Natural killer cell treated with Interleukin-12 subunit alpha and Interleukin-12 subunit beta and Interleukin-15 and Interleukin-18, amount 100 ng/mL, for 72 hours (primary cell): Measurements from ENCODE around the gene SLC23A2. TPM values are rescaled to one million over a fixed set of nuclear protein-coding genes. Genes with fewer than 3 reads are reported as not detected.
"Not testable (repeated sequence)": the region's sequence is repeated elsewhere in the genome, so short reads cannot be mapped to it uniquely, and the experiment has no call there.

Experiments
- ATAC-seq, 2 donors: fragments of 150-1000 bp; cut with Tn5 transposase in 1 of 2; sonication (Bioruptor Pico), chemical (Tn5 transposase) in 1 of 2; 2 replicates each; pipeline ENCODE4 v1.10.0; 2021
- DNase-seq: peaks from one replicate; pipeline ENCODE4 v3.0.0; 2022; ENCODE audit warnings: low spot score
- H3K27ac Mint-ChIP-seq, 2 donors: 1 replicate in 1 of 2; 2 replicates in 1 of 2; pipeline ENCODE4 v1.8.0; 2022; ENCODE audit warnings: mixed read lengths in 2 of 2, mild to moderate bottlenecking in 1 of 2, moderate library complexity in 1 of 2
- H3K27me3 Mint-ChIP-seq, 2 donors: 1 replicate in 1 of 2; 2 replicates in 1 of 2; pipeline ENCODE4 v1.8.0; 2022; ENCODE audit warnings: mixed read lengths in 2 of 2
- H3K36me3 Mint-ChIP-seq: one replicate; pipeline ENCODE4 v1.8.0; 2022; ENCODE audit warnings: mixed read lengths
- H3K4me1 Mint-ChIP-seq, 2 donors: 1 replicate in 1 of 2; 2 replicates in 1 of 2; pipeline ENCODE4 v1.8.0; 2022; ENCODE audit warnings: low read depth in 2 of 2, mixed read lengths in 2 of 2, mild to moderate bottlenecking in 1 of 2
- H3K4me3 Mint-ChIP-seq: one replicate; pipeline ENCODE4 v1.8.0; 2022; ENCODE audit warnings: mixed read lengths
- H3K9me3 Mint-ChIP-seq: 2 replicates; pipeline ENCODE4 v1.8.0; 2022; ENCODE audit warnings: mixed read lengths
- total RNA-seq, 2 donors: library from RNA; stranded (reverse); gene quantifications; one replicate each; pipeline ENCODE4 v1.2.3, GENCODE V29; 2022

Gene SLC23A2
- total RNA-seq, 2 donors from 2014 or later, result 18.6 to 32.9 TPM

GRCh38 chr20:4999788-5000187 lies 1.5 kb downstream of the SLC23A2 start:
- ATAC-seq, result no peak
- Mint-ChIP-seq H3K36me3 (no peaks in the 10 kb centered on the region), H3K4me3 (peak overlapping the region; percentile 97), H3K27ac (peak overlapping the region; percentile 61 to 92), H3K4me1 (peaks cover 25 to 37% of the 10 kb centered on the region in 2 donors), H3K27me3 (no peaks in the 10 kb centered on the region), H3K9me3 (no peaks in the 10 kb centered on the region)
- DNase-seq, result no peak

DNA sequence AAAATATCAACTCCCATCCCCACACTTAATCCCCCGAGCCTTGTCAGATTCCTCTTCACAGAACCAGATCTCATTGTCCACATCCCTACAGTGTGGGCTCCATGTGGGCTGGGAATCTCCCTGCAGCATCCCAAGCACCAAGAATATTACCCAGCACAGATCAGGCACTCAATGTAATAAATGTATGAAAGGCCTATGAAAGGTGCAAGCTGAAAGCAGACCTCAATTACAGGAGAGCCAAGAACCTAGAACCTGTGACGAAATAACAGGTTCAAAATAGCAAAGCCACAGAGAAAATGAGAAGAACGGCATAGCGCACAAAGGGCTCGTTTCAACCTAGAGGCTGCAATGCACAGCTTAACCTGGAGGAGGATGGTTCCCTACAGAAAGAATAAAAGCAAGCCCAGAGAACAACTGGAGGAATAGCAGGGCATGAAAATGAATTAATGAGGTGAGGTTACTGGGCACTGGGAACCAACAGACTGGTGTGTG lies 3.1 kb downstream of the SLC23A2 start:
- H3K4me1 Mint-ChIP-seq, result peaks cover 25 to 38% of the 10 kb centered on the region in 2 donors
- no peaks in the 10 kb centered on the region for H3K9me3 Mint-ChIP-seq
- H3K27me3 Mint-ChIP-seq, result no peaks in the 10 kb centered on the region
- ATAC-seq, result no peak
- H3K36me3 Mint-ChIP-seq, result no peaks in the 10 kb centered on the region
- no peak overlapping the region for H3K27ac Mint-ChIP-seq
- H3K4me3 Mint-ChIP-seq, result no peak overlapping the region
- no peak for DNase-seq

DNA sequence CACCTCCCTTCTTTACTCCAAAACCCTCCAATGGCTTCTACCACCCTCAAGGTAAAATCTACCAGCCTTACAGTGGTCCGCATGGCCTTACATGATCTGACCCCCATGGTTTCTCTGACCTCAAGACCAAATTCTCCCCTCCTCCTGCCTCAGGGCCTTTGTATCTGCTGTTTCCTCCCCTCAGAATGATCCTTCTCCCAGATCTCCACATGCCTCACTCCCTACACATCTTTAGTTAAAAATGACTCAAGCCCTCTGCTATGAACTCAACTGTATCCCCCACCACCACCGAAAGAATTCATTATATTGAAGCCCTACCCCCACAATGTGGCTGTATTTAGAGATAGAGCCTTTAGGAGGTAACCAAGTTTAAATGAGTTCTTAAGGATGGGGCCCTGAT lies 4.1 kb downstream of the SLC23A2 start:
- H3K27ac Mint-ChIP-seq, result no peak overlapping the region
- DNase-seq (no peak), ATAC-seq (no peak)
- H3K36me3 Mint-ChIP-seq, result no peaks in the 10 kb centered on the region
- H3K4me1 Mint-ChIP-seq, result peaks cover 25 to 37% of the 10 kb centered on the region in 2 donors
- H3K4me3 Mint-ChIP-seq, result no peak overlapping the region
- H3K9me3 Mint-ChIP-seq, result no peaks in the 10 kb centered on the region
- H3K27me3 Mint-ChIP-seq, result no peaks in the 10 kb centered on the region

GRCh38 chr20:4989570-4989969 lies 11.7 kb downstream of the SLC23A2 start:
- no peak for ATAC-seq
- Mint-ChIP-seq H3K36me3 (no peaks in the 10 kb centered on the region), H3K27me3 (no peaks in the 10 kb centered on the region), H3K4me1 (peaks cover 11 to 12% of the 10 kb centered on the region in 2 donors), H3K27ac (peak overlapping the region in 1 of 2 donors; percentile 25), H3K9me3 (no peaks in the 10 kb centered on the region), H3K4me3 (no peak overlapping the region)
- DNase-seq, result no peak

- no peaks in the 10 kb centered on the region for H3K27me3 Mint-ChIP-seq
- peaks cover 12 to 14% of the 10 kb centered on the region in 2 donors for H3K4me1 Mint-ChIP-seq
- ATAC-seq (no peak), DNase-seq (no peak)
- peak overlapping the region in 1 of 2 donors; percentile 40 for H3K27ac Mint-ChIP-seq
- no peaks in the 10 kb centered on the region for H3K36me3 Mint-ChIP-seq
- no peak overlapping the region for H3K4me3 Mint-ChIP-seq
- H3K9me3 Mint-ChIP-seq, result no peaks in the 10 kb centered on the region
These were observed 14.2 kb downstream of the SLC23A2 start for GRCh38 chr20:4987130-4987529.

DNA sequence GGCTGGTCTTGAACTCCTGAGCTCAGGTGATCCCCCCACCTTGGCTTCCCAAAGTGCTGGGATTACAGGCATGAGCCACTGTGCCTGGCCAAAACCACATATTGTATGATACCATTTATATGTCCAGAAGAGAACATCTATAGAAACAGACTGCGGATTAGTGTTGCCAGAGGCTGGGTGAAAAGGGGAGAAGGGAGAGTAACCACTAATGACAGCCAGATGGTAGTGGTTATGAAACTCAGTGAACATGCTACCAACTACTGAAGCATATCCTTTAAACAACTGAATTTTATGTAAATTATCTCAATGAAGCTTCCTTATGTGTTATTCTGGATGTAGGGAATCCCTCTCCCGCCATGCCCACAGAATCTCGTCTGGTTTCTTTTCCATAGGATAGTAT lies 15.7 kb downstream of the SLC23A2 start:
- ATAC-seq, result no peak
- peaks cover 12 to 16% of the 10 kb centered on the region in 2 donors for H3K4me1 Mint-ChIP-seq
- DNase-seq, result no peak
- H3K36me3 Mint-ChIP-seq, result no peaks in the 10 kb centered on the region
- H3K9me3 Mint-ChIP-seq, result no peaks in the 10 kb centered on the region
- no peak overlapping the region for H3K27ac Mint-ChIP-seq
- no peak overlapping the region for H3K4me3 Mint-ChIP-seq
- no peaks in the 10 kb centered on the region for H3K27me3 Mint-ChIP-seq

DNA sequence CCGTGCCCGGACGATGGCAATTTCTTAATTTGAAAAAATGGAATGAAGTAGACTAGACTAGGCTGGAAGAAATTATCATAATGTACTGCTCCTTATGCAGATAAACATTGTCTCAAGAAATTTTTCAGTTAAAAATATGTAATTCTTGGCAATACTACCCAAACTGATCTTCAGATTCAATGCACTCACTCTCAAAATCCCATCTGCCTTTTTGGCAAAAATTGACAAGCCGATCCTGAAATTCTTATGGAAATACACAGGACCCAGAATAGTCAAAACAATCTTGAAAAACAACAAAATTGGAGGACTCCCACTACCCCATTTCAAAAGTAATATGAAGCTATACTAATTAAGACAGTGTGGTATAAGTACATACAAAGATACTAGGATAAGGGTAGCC lies 19.0 kb downstream of the SLC23A2 start:
- no peak overlapping the region for H3K4me3 Mint-ChIP-seq
- ATAC-seq, result no peak
- no peaks in the 10 kb centered on the region for H3K36me3 Mint-ChIP-seq
- peak overlapping the region in 1 of 2 donors; percentile 19 for H3K27ac Mint-ChIP-seq
- H3K9me3 Mint-ChIP-seq, result no peaks in the 10 kb centered on the region
- DNase-seq, result no peak
- peaks cover 13 to 17% of the 10 kb centered on the region in 2 donors for H3K4me1 Mint-ChIP-seq
- H3K27me3 Mint-ChIP-seq, result no peaks in the 10 kb centered on the region

- Mint-ChIP-seq H3K9me3 (no peaks in the 10 kb centered on the region), H3K27me3 (no peaks in the 10 kb centered on the region), H3K4me3 (no peak overlapping the region), H3K27ac (no peak overlapping the region), H3K4me1 (peaks cover 8 to 9% of the 10 kb centered on the region in 2 donors), H3K36me3 (no peaks in the 10 kb centered on the region)
- ATAC-seq (no peak), DNase-seq (no peak)
These were observed 21.4 kb downstream of the SLC23A2 start for GRCh38 chr20:4979841-4980410.

DNA sequence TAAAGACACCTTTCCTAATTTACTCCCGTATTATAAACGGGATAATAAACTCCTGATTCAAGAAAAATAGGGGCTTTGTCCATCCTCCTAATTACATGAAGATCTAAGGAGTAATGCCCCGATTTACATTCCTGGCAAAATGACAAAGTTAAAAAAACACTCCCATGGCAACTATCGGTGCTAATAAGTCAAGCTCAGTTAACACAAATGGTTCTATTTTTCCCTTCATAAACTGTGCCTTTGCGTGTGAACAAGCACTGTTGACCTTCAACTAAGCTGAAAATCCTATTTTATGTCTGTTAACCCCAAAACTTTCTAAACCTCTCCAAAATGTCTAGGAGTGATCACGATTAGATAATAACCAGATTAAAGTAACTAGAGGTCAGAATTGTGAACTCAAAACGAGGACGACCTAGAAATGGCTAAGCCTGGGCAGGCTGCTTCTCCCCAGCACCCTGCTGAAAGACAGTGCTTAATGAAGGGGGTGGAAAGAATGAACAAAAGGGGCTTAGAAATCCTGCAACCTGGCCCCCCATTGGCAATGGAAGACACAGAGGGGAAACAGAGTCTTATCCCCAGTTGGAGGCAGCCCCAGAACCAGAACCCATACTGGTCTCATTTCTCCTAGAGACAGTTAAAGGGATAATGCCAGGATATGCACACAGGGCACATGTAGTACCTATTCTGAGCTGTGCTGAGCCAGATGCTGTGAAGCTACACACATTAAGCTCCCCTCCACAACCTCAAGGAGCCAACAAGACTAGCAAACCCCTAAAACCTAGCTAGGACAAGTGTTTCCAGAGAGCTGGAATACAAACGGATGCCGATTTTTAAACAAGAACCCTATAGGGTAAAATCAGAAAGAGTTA lies 23.0 kb downstream of the SLC23A2 start:
- Mint-ChIP-seq H3K27ac (no peak overlapping the region), H3K27me3 (no peaks in the 10 kb centered on the region), H3K9me3 (no peaks in the 10 kb centered on the region), H3K36me3 (no peaks in the 10 kb centered on the region), H3K4me1 (peaks cover 15 to 17% of the 10 kb centered on the region in 2 donors), H3K4me3 (no peak overlapping the region)
- ATAC-seq, result no peak
- DNase-seq, result no peak

DNA sequence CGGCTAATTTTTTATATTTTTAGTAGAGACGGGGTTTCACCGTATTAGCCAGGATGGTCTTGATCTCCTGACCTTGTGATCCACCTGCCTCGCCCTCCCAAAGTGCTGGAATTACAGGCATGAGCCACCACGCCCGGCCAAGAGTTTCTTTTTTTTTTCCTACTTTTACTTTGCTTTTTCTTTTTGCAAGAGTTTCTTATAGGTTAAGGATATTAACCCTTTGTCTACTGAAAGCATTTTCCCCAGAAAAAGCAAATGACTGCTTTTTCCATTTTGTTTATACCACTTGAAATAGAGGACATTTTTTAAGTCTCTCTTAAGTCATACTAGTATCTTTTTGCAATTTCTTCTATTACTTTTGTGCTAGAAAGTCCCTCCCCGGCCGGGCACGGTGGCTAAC lies 25.3 kb downstream of the SLC23A2 start:
- not testable (repeated sequence) for H3K9me3 Mint-ChIP-seq, H3K36me3 Mint-ChIP-seq, ATAC-seq, H3K4me3 Mint-ChIP-seq, H3K27ac Mint-ChIP-seq, DNase-seq, H3K27me3 Mint-ChIP-seq
- peaks cover 18 to 25% of the 10 kb centered on the region in 2 donors for H3K4me1 Mint-ChIP-seq

GRCh38 chr20:4973330-4974097 lies 27.8 kb downstream of the SLC23A2 start:
- peaks cover 15 to 23% of the 10 kb centered on the region in 2 donors for H3K4me1 Mint-ChIP-seq
- no peaks in the 10 kb centered on the region for H3K27me3 Mint-ChIP-seq
- no peaks in the 10 kb centered on the region for H3K9me3 Mint-ChIP-seq
- ATAC-seq (peak; percentile 87 to 90), DNase-seq (peak; percentile 81)
- H3K4me3 Mint-ChIP-seq, result peak overlapping the region; percentile 67
- peak overlapping the region; percentile 81 to 92 for H3K27ac Mint-ChIP-seq
- H3K36me3 Mint-ChIP-seq, result no peaks in the 10 kb centered on the region

GRCh38 chr20:4972506-4973251 lies 28.6 kb downstream of the SLC23A2 start:
- H3K9me3 Mint-ChIP-seq, result no peaks in the 10 kb centered on the region
- peak overlapping the region; percentile 67 for H3K4me3 Mint-ChIP-seq
- peak overlapping the region; percentile 81 to 92 for H3K27ac Mint-ChIP-seq
- peaks cover 17 to 21% of the 10 kb centered on the region in 2 donors for H3K4me1 Mint-ChIP-seq
- H3K27me3 Mint-ChIP-seq, result no peaks in the 10 kb centered on the region
- ATAC-seq, result no peak
- peaks cover 7% of the 10 kb centered on the region for H3K36me3 Mint-ChIP-seq
- DNase-seq, result no peak

DNA sequence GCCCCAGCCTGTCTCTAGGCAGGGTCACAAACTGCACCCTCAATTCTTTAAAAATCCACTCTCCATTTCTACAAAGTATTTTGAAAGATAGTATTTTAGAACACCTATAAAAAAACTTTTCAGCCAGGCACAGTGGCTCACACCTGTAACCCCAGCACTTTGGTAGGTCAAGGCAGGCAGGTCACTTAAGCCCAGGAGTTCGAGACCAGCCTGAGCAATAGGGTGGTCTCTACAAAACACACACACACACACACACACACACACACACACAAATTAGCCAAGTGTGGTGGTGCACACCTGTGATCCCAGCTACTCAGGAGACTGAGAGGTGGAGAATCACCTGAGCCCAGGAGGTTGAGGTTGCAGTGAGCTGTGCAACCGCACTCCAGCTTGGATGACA lies 30.2 kb downstream of the SLC23A2 start:
- DNase-seq, result no peak
- Mint-ChIP-seq H3K36me3 (peaks cover 8% of the 10 kb centered on the region), H3K4me3 (no peak overlapping the region), H3K27me3 (no peaks in the 10 kb centered on the region), H3K27ac (no peak overlapping the region), H3K4me1 (peaks cover 17 to 21% of the 10 kb centered on the region in 2 donors), H3K9me3 (no peaks in the 10 kb centered on the region)
- no peak for ATAC-seq
